ENCODE measurements around the gene ATP5PB. TPM values are rescaled to one million over a fixed set of nuclear protein-coding genes. Genes with fewer than 3 reads are reported as not detected.

Gene ATP5PB
- total RNA-seq, 1 donor from 2014 or later, result 223 TPM

DNA sequence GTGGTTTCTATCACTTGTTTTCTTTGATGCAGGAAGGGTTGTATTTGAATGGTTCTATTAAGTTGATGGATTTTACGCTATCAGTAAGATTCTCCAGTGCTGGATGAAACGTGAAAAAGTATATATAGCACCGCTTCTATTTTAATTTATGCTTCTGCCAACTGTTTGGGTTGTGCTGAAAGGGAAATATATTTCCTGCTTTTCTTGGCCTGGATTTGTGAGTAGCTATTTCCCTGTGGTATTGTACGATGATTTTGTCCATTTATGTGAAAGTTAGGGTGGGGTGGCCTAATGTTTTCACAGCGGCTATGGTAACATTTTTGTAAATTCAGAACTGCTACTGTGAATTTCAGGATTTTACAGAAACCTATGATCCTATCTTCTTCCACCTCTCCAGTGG is 24.8 kb downstream of the ATP5PB start:
- peak; percentile 10 for DNase-seq (ENCODE audit: extremely low read depth, low read depth, low spot score)

GRCh38 chr1:111474521-111474920 is 25.3 kb downstream of the ATP5PB start:
- no peak for DNase-seq (ENCODE audit: extremely low read depth, low read depth, low spot score)

- no peak for DNase-seq (ENCODE audit: extremely low read depth, low read depth, low spot score)
Measured at GRCh38 chr1:111475701-111476100, 26.4 kb downstream of the ATP5PB start.

- no peak for DNase-seq (ENCODE audit: extremely low read depth, low read depth, low spot score)
Measured at GRCh38 chr1:111476214-111476613, 26.9 kb downstream of the ATP5PB start.

GRCh38 chr1:111476761-111477309 is 27.6 kb downstream of the ATP5PB start:
- DNase-seq (ENCODE audit: extremely low read depth, low read depth, low spot score), result no peak

DNA sequence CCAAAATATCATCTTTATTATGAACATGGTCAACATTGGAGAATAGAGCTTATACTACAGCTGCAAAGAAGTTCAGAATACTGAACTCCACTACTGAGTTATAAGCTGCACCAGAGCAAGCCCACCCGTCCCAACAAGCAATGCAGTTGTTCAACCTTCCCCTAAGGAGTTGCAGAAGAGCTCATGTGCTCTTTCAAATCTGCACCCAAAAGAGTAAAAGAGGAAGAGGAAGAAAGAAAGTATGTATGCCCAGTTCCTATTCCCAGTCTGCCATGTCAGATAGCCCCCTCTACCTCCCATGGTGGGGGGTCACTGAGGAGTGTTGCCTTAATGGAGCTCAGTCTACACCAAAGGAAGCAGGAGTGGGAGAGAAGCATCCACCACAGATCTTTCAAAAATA is 31.4 kb downstream of the ATP5PB start:
- no peak for DNase-seq (ENCODE audit: extremely low read depth, low read depth, low spot score)

DNA sequence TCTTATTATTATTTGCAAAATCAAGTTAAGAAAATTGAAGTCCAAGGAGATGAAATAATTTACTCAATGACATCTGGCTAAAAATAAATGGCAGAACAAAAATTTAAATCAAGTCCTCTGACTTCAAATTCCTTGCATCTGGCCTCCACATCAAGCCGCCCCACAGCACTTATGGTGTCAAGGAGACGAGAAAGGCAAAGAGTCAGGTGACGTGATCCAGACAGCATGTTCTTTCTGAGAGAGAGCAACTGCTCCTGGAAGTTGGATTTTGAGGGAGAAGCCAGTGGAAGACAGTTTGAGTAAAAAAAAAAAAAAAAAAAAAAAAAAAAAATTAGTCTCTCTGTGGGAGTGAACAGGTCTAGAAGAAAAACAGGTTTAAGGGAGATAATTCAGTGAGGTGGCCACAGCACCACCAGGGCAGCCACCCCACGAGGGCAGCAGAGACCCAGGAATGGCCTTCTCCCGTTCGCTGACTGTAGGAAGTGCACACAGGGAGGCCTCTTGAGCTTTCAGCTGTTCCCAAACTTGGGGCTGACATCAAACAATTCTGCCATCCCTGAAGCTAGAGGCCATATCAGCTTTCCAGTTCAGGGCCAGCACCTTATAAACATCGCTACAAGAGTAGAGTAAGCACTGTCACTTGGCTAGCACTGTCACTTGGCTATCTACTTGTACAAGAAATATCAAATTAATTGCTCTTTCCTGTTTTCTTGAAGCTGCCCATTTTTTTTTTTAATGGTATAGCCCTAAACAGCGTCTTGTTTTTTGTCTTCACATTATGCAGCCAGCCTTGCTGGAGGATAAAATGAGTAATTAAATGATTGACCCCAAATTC is 32.3 kb downstream of the ATP5PB start:
- DNase-seq (ENCODE audit: extremely low read depth, low read depth, low spot score), result peak; percentile 10

DNA sequence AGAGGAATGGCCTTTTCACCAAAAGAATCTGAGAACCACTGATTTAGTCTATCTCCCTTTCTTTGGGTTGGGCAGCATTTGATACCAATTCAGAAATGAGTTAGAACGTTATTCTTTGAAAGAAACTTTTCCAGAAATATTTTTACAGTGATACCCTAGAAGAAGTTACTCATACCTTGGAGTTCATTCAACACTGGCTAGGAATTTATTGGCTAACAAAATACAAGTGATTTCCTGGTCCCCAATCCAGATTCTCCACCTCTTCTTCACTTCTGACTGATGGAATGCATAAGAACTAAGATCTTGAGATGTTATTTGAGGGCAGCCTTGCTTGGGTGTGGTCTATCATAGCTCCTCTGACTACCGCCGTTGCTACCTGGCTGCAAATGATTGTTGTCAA is 33.9 kb downstream of the ATP5PB start:
- no peak for DNase-seq (ENCODE audit: extremely low read depth, low read depth, low spot score)

DNA sequence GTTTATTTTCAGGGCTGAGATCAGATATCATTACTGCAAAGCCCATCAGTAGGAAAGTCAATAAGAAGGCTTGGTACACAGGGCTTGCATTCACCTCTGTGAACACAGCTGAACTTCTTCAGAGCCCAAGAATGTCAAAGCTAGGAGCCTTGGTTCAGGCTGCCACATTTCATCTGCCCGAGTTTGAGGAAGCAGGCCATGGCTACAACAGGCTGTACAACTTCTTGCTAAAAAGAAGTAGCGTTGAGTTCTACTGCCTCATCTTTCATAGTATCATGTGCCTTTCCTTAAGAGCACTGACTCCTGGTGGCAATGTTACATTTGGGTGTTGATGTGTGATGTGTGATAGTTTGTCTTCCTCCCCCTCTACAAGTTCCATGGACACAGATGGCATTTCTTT is 34.6 kb downstream of the ATP5PB start:
- no peak for DNase-seq (ENCODE audit: extremely low read depth, low read depth, low spot score)

DNA sequence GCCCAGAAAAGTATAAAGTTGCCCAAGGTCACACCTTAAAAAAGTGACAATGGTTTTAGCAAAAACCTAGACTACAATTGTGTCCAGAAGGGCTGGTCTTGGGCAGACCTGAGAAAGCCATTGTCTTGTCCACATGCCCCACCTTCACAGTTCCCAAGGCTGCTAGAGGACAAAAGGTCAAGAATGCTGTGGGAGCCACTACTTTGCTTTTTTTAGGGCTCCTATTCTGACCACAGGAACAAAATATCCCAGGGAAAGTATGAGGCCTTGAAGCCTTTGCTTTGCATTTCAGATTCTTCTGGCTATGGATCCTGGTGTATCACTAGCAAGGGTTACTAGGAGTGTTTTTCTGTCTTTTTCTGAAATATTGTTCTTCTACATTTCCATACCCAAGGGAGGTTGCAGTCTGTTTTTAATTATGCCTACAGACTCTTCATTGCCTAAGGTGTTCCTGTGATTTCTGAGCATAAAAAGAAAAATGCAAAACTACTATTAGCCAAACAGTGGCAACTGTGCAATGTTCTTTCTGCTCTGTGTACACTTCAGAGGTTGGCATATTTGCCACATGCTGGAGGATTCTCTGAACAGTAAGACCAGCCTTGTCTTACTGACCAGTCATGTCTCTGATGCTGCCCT is 35.2 kb downstream of the ATP5PB start:
- DNase-seq (ENCODE audit: extremely low read depth, low read depth, low spot score), result no peak

DNA sequence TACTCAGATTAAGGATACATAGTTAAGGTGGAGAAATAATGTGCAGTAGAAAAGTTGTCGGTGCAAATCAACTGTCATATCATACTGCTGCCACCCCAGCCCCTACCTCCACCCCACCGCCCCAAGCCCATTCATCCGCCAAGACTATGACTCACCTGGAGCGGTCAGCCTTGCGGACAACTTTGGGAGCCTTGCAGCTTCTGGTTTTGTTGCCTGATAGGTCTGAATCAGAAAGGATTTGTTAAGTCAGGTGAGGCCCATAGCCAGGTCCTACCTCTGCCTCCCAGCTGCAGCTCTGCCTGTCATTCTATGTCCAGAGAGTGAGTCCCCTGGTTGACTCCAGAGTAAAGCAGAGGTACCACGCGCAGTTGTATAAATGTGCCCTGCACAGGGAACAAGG is 37.2 kb downstream of the ATP5PB start:
- no peak for DNase-seq (ENCODE audit: extremely low read depth, low read depth, low spot score)

GRCh38 chr1:111487133-111487532 is 37.9 kb downstream of the ATP5PB start:
- no peak for DNase-seq (ENCODE audit: extremely low read depth, low read depth, low spot score)

DNA sequence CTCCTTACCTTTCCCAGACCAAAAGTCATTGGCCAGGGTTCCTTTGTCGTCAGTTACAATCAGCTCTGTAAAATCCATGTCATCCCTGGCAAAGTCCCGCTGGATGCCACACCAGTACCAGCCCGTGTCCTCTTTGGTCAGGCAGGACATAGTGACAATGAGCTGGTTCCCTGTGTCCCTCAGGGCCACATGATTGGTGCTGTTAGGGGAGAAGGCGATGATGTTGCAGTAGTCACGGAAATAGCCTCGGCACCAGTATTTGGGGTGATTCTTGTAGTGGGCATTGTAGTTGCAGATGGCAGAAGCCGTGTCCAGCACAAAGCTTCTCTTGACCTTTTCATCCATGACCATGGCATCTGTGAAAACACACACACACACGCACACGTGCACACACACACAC is 39.4 kb downstream of the ATP5PB start:
- DNase-seq (ENCODE audit: extremely low read depth, low read depth, low spot score), result no peak

GRCh38 chr1:111489604-111490003 is 40.3 kb downstream of the ATP5PB start:
- no peak for DNase-seq (ENCODE audit: extremely low read depth, low read depth, low spot score)

- no peak for DNase-seq (ENCODE audit: extremely low read depth, low read depth, low spot score)
Measured at GRCh38 chr1:111490220-111490619, 41.0 kb downstream of the ATP5PB start.

DNA sequence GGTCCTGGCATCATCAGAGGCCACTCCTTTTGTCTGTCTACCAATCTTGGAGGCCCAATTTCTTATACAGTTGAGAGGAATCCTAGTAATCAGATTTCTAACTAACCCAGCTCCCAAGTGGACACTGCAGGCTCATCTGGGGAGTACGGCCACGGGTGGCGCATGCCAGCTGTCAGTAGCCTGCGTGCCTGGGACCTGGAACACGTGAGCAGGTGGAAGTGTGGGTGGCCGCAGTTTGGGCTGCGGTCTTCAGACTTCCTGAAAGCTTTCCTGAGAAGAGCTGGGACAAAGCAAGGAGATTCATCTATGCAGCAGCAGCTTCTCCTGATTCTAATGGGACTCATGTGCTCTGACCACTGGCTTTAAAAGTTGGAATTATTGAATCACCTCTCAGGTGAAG is 41.8 kb downstream of the ATP5PB start:
- no peak for DNase-seq (ENCODE audit: extremely low read depth, low read depth, low spot score)

GRCh38 chr1:111496398-111496797 is 47.1 kb downstream of the ATP5PB start:
- no peak for DNase-seq (ENCODE audit: extremely low read depth, low read depth, low spot score)

DNA sequence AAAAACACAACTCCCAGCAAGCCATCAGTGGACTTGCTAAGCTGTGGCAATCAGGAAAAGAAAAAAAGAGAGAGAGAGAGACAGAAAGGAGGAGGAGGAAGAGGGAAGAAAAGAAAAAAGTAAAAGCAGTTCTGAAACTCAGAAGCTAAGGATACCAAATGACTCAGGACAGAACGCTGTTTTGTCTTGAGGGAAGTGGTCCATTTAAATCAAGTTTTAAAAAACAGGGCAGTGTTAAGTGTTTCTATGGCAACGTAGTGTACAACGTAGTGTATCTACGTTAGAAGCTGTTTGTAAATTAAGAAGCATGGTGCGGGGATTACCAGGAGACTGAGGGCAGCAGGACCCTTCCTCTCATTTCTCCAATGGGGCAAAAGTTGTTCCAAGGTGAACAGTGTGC is 48.3 kb downstream of the ATP5PB start:
- no peak for DNase-seq (ENCODE audit: extremely low read depth, low read depth, low spot score)

DNA sequence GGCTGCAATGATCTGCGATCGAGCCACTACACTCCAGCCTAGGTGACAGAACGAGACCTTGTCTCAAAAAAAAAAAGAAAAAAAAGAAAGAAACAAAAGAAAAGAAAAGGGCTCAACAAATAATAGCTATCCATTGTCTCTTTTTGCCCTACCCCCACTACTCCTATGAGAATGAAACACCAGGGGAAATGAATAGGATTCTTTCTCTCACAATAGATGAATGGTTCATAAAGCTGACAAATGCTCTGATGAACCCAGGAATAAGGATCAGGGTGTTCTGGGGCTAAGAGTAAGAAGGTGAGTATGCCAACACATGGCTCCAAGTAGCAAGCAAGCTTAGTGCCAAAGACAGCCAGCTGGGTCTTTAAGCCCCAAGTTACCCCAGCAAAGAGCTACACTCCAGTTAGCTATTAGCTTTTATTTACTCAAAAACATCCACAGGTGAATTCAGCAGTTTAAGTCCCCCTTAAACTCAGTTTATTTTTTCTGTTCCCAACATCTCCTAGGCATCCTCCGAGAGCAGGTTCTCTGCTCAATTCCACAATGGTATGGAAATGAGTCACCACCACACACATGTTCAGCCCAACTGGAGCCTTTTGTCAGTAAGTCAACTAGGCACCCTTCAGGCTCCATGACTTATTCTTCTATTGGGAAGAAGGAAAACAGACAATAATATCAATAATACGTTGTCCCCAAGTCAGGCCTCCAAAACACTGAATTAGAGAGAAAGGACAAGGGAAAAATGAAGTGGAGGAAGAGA is 49.9 kb downstream of the ATP5PB start:
- DNase-seq (ENCODE audit: extremely low read depth, low read depth, low spot score), result no peak

DNA sequence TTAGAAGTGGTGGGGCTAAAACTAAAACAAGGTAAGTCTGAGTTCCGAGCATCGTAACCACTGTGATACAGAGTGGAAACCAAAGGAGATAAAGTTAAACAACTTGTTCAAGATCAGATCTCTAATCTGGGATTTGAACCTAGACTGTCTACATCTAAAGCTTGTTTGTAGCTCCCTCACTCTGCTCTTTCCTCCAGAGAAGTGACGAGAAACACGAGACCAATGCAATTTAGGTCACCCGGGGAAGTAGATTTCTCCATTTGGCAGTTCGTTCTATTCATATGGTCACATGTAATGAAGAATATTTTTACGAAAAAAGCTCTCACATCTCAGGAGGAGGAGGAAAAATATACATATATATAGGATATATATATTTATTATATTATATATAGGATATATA is 52.4 kb downstream of the ATP5PB start:
- DNase-seq (ENCODE audit: extremely low read depth, low read depth, low spot score), result no peak

GRCh38 chr1:111503585-111504060 is 54.4 kb downstream of the ATP5PB start, which contains the start of the genes ADORA3 and TMIGD3:
Gene ADORA3 (minus strand): TSS chr1:111503633. CDS start chr1:111503354, 279 bp downstream.
Gene TMIGD3 (minus strand): TSS chr1:111503633. CDS start chr1:111503354, 279 bp downstream.
- no peak for DNase-seq (ENCODE audit: extremely low read depth, low read depth, low spot score)

All from glomerular endothelial cell (primary cell).